ENCODE data around the gene SPATA46.

The SPATA46 gene

DNA sequence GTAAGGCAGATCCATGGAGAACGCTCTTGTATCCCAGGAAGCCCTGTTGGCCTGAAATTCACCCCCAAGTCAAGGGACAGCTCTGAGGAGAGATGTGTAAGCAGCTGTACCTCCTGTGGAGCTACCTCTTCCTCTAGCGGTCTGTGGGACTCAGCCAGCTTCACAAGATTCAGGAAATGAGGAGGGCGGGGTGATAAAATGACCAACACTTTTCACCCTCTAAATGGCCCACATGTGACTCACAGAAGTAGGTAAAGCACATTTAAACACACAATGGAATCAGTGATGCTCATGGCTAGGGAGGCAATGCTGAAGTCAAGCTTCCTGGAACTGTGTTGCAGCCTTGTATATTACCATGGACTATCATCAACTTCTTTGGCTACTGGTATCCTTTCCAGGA lies 35.3 kb upstream of the SPATA46 start, which contains the start of gene SH2D1B:
SH2D1B (minus strand) TSS at position 135 of the 400 bp plus-strand sequence; CDS start at position 15, 120 bp downstream.
- TF ChIP-seq, protein P1, sequence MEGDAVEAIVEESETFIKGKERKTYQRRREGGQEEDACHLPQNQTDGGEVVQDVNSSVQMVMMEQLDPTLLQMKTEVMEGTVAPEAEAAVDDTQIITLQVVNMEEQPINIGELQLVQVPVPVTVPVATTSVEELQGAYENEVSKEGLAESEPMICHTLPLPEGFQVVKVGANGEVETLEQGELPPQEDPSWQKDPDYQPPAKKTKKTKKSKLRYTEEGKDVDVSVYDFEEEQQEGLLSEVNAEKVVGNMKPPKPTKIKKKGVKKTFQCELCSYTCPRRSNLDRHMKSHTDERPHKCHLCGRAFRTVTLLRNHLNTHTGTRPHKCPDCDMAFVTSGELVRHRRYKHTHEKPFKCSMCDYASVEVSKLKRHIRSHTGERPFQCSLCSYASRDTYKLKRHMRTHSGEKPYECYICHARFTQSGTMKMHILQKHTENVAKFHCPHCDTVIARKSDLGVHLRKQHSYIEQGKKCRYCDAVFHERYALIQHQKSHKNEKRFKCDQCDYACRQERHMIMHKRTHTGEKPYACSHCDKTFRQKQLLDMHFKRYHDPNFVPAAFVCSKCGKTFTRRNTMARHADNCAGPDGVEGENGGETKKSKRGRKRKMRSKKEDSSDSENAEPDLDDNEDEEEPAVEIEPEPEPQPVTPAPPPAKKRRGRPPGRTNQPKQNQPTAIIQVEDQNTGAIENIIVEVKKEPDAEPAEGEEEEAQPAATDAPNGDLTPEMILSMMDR (IDR thresholded peaks at IDR 0.05): no peak

DNA sequence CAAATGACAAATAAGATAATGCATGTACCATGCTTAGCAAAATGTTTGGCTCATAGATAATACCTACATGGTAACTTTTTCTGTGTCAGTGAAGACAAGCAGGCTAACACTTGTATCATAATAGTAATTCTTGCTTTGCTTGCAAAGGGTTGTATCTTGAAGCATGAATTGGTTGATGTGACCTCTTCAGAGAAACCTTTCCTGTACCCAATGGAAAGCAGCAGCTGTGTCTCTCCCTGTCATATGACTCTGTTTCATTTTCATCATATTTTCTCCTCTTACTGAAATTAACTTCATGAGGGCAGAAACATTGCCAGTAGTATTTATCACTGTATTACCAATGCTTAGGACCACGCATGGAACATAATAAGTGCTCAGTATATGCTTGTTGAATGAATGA lies 30.9 kb upstream of the SPATA46 start:
- TF ChIP-seq, protein P1 (IDR thresholded peaks at IDR 0.05): no peak

DNA sequence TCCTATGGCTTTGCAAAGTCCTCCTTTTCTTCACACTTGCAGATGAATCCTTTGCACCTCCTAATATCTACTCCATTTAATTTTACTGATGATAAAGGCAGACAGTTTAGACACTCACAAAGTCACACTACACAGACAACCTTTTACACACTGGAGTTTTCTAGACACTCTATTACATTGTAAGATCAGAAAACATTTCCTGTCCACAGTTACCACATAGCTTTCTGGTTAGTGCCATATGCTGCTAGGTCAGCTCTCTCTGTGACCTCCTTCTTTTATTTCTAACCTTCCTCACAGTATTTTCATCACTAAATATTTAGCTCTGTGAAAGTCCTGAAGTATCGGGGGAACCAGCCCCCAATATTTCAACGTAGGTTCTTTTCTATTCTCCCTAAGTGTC lies 30.2 kb upstream of the SPATA46 start:
- TF ChIP-seq, protein P1 (IDR thresholded peaks at IDR 0.05): no peak

DNA sequence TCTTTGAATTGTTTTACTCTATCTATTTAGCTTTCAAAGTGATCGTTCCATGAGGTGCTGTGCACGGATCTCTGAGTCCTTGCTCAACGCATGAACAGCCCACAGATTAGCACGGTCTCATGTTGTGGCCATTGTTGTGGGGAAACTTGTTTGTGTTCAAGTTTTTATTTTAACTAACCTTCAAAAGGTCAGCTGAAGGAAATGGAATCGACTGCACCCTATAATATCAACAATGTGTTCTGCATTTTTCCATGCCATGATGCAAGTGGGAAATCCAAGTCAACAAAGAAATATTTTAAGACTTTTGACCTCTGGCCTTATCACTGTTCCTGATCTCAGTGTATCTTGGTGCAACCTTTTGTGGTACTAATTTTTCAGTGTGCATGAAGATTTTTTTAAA lies 29.1 kb upstream of the SPATA46 start:
- TF ChIP-seq, protein P1 (IDR thresholded peaks at IDR 0.05): no peak

DNA sequence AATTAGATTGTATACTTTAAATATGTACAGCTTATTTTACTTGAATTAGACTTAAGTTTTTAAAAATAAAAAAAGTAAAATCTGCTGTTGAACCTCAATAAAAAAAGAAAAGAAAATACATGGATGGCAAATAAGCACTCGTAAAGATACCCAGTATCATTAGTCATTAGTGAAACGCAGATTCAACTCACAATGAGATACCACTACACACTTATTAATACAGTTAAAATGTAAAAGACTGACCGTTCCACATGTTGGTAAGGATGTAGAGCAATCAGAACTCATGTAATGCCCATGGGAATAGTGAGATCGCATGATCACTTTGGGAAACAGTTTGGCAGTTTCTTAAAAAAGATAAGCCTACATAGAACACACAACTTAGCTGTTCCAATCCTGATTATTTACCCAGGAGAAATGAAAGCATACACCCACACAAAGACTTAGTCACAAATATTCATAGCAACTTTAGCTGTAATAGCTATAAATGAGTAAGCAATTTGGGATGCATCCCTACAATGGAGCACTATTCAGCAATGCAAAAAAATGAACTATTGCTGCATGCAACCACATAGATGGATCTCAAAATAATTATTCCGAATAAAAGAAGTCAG lies 28.0 kb upstream of the SPATA46 start:
- TF ChIP-seq, protein P1 (IDR thresholded peaks at IDR 0.05): no peak

DNA sequence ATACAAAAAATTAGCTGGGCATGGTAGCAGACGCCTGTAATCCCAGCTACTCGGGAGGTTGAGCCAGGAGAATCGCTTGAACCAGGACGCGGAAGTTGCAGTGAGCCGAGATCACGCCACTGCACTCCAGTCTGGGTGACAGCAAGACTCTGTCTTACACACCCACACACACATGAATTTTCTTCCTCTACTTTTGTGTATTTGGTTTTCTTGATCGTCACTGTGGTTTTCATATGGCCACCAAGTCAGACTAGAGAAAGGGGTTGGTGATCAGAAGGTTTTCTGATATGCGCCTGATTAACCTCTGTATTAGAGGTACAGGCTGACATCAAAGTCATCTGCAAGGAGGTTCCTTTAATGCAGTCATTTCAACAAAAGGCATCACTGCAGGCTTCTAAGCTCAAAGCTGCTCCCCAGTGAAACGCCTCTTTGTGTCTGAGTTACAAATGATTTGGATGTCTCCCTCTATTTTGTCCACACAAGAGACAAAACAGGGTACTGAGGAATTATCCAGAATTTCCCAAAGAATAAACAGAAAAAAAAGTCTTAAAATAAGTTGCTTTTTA lies 24.2 kb upstream of the SPATA46 start:
- TF ChIP-seq, protein P1 (IDR thresholded peaks at IDR 0.05): no peak

DNA sequence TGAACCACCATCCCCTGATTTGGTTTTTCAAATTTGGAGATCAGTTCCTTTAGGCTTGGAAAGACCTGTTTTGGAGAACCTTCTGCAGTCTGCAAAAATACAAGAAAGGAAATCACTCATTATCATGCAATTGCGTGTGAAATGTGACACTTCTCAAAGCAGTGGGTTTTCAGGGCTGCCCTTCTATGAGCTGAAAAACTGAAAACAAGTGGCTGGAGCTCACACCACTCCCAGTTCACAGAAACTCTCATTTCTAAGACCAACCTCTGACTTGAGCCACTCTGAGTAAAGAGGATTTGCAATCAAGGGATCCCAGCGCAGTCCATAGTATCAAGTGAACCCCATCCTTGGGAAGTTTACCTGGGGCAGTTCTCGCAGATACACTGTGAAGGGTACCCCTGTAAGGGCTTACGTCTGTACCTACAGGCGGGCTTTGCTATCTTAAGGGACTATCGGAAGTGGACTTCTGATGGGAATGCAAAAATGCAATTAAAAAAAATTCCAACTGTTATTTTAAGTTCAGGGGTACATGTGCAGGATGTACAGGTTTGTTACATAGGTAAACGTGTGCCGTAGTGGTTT lies 22.4 kb upstream of the SPATA46 start:
- TF ChIP-seq, protein P1 (IDR thresholded peaks at IDR 0.05): no peak

All from LNCAP (cell line).